ENCODE data around the gene RAD21L1. TPM values are rescaled to one million over a fixed set of nuclear protein-coding genes. Genes with fewer than 3 reads are reported as not detected.

Gene RAD21L1
- total RNA-seq, 4 donors from 2014 or later, result 0.34 TPM; not detected in 3

DNA sequence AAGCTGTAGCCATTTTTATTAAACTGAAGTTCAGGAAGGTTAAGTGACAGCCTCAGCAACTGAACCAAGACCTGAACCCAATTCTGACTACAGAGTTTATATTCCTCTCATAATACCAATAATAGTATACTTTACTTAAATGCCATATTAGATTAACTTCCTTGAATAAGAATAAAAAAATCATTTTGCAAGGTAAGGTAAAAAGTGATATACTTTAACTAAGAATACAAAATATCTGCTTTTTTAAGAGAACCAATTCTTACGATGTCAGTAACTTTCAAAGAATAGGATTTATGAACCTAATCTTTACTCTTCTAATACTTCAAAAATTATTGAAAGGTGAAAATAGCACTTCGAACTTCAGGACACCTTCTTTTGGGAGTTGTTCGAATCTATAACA, 3.7 kb downstream of the RAD21L1 start:
- H3K4me3 ChIP-seq, result no peak overlapping the region
- 82% methylated on average over 3 of the region's 3 CpGs for WGBS
- no peak for TF ChIP-seq POLR2AphosphoS5 (IDR thresholded peaks at IDR 0.05)
- TF ChIP-seq POLR2A (IDR thresholded peaks at IDR 0.05), result no peak
- TF ChIP-seq CTCF (IDR thresholded peaks at IDR 0.05), result no peak
- TF ChIP-seq EP300 (IDR thresholded peaks at IDR 0.05), result no peak
- peaks cover 18% of the 10 kb centered on the region for H3K4me1 ChIP-seq
- DNase-seq (ENCODE audit: low spot score in 2 of 2), result no peak
- H3K27ac ChIP-seq, result no peak overlapping the region
- no peaks in the 10 kb centered on the region for H3K36me3 ChIP-seq
- peaks cover 57% of the 10 kb centered on the region for H3K27me3 ChIP-seq
- H3K9me3 ChIP-seq, result no peaks in the 10 kb centered on the region

DNA sequence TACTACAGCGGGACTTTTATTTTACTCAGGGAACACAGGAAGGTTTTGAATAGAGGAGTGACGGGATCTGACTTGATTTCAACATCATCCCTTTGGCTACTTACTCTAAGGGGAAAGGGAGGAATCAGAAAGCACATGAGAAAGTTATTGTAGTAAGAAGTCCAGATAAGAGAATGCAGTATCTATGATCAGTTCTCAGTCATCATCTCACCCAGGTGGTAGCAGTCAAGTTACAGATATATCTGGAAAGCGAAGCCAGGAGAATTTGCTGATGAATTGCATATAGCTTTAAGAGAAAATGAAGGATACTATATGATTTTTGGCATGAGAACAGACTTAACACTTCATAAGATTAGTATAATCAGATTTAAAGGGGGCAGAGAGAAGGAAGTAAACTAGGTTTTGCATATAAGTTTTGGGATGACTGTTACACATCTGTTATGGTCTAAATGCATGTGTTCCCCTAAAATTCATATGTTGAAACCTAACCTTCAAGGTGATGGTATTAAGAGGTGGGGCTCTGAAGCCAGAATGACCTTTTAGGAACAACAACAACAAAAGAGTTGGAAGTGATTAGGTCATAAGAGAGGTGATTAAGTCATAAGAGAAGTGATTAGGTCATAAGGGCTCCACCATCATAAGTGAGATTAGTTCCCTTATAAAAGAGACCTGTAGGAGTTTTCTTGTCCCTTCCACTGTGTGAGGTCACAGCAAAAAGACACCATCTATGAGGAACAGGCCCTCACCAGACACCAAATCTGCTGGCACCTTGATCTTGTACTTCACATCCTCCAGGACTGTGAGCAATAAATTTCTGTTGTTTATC, 6.7 kb downstream of the RAD21L1 start:
- TF ChIP-seq CTCF (IDR thresholded peaks at IDR 0.05) (no peak), POLR2A (IDR thresholded peaks at IDR 0.05) (no peak), EP300 (IDR thresholded peaks at IDR 0.05) (no peak), POLR2AphosphoS5 (IDR thresholded peaks at IDR 0.05) (no peak)
- no peak overlapping the region for H3K27ac ChIP-seq
- no peak for DNase-seq (ENCODE audit: low spot score in 2 of 2)
- H3K27me3 ChIP-seq, result peaks cover 46% of the 10 kb centered on the region
- no peaks in the 10 kb centered on the region for H3K4me1 ChIP-seq
- H3K36me3 ChIP-seq, result no peaks in the 10 kb centered on the region
- H3K4me3 ChIP-seq, result no peak overlapping the region
- 77% methylated on average over 3 of the region's 3 CpGs for WGBS
- no peaks in the 10 kb centered on the region for H3K9me3 ChIP-seq

GRCh38 chr20:1240549-1240948, 14.7 kb downstream of the RAD21L1 start:
- Histone ChIP-seq H3K27me3 (peaks cover 22% of the 10 kb centered on the region), H3K9me3 (no peaks in the 10 kb centered on the region), H3K4me1 (no peaks in the 10 kb centered on the region), H3K36me3 (no peaks in the 10 kb centered on the region), H3K4me3 (no peak overlapping the region), H3K27ac (no peak overlapping the region)
- TF ChIP-seq POLR2AphosphoS5 (IDR thresholded peaks at IDR 0.05), result no peak
- no peak for TF ChIP-seq CTCF (IDR thresholded peaks at IDR 0.05)
- no peak for TF ChIP-seq EP300 (IDR thresholded peaks at IDR 0.05)
- no peak for TF ChIP-seq POLR2A (IDR thresholded peaks at IDR 0.05)
- 81% methylated on average over 5 of the region's 5 CpGs for WGBS
- no peak for DNase-seq (ENCODE audit: low spot score in 2 of 2)

GRCh38 chr20:1241456-1241855, 15.6 kb downstream of the RAD21L1 start:
- Histone ChIP-seq H3K27me3 (peaks cover 22% of the 10 kb centered on the region), H3K4me3 (no peak overlapping the region), H3K27ac (no peak overlapping the region), H3K36me3 (no peaks in the 10 kb centered on the region), H3K9me3 (no peaks in the 10 kb centered on the region), H3K4me1 (no peaks in the 10 kb centered on the region)
- no peak for DNase-seq (ENCODE audit: low spot score in 2 of 2)
- TF ChIP-seq EP300 (IDR thresholded peaks at IDR 0.05), result no peak
- no peak for TF ChIP-seq POLR2AphosphoS5 (IDR thresholded peaks at IDR 0.05)
- TF ChIP-seq CTCF (IDR thresholded peaks at IDR 0.05), result no peak
- no peak for TF ChIP-seq POLR2A (IDR thresholded peaks at IDR 0.05)

DNA sequence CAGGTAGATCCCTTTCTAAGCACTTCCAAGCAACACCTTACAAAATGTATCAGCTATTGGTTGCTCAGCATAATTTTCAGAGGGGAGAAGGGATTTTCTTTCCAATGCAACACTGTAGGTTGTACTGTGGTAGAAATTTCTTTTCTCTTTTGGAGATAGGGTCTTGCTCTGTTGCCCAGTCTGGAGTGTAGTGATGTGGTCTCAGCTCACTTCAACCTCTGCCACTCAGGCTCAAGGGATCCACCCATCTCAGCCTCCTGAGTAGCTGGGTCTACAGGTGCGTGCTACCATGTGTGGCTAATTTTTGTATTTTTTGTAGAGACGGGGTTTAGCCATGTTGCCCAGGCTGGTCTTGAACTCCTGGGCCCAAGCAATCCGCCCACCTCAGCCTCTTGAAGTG, 16.3 kb downstream of the RAD21L1 start:
- peaks cover 21% of the 10 kb centered on the region for H3K27me3 ChIP-seq
- 86% methylated on average over 3 of the region's 3 CpGs for WGBS
- TF ChIP-seq POLR2A (IDR thresholded peaks at IDR 0.05) (no peak), POLR2AphosphoS5 (IDR thresholded peaks at IDR 0.05) (no peak), CTCF (IDR thresholded peaks at IDR 0.05) (no peak), EP300 (IDR thresholded peaks at IDR 0.05) (no peak)

More for the DNA sequence above, 16.3 kb downstream of the RAD21L1 start:
- no peaks in the 10 kb centered on the region for H3K9me3 ChIP-seq
- H3K27ac ChIP-seq, result no peak overlapping the region
- DNase-seq (ENCODE audit: low spot score in 2 of 2), result no peak
- H3K4me1 ChIP-seq, result no peaks in the 10 kb centered on the region
- no peaks in the 10 kb centered on the region for H3K36me3 ChIP-seq
- no peak overlapping the region for H3K4me3 ChIP-seq
